GM18909 (cell line): ENCODE results near the gene ARHGEF35.
"Not testable (repeated sequence)": the region's sequence is repeated elsewhere in the genome, so short reads cannot be mapped to it uniquely, and the experiment has no call there.

ENCODE experiments used
- ATAC-seq: cut with Tn5 transposase; IDR thresholded peaks from one replicate; pipeline ENCODE4 v1.9.1; 2021; ENCODE audit warnings: mild to moderate bottlenecking; ENCODE audit not compliant: unreplicated experiment, poor library complexity

The ARHGEF35 gene

DNA sequence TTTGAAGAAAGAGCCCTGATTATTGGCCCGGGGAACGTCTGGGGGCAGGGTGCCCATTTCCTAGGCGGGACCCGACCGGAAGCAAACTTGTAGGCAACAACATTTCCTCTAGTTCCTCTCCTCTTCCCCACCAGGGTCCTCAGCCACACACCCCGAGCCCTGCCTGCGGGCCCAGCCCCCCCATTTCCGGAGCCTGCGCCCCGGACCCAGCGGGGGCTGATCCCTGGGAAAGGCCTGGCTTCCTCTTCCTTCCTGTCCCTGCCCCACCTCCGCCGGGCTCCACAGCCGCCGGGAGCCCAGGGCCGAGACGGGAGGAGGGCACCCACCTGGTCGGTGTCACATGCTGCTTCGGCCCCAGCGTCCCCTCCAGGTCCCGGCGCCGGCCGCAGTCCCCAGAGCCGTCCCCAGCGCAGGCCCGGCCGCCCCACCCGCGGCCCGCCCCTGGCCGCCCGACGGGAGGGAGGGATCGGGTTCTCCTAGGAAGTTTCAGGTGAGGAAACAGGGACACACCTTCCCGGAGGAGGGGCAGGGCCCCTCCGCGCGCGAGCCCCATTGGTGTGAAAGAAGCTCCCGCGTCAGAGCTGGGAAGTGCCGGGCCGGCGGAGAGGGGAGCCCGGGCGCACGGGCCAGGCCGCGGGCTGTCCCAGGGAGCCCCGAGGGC is at the start of gene ARHGEF35:
Gene ARHGEF35 (minus strand): TSS at position 622 of the 661 bp plus-strand sequence. CDS start 7,450 bp downstream, outside the sequence.
- peak; percentile 82 for ATAC-seq

DNA sequence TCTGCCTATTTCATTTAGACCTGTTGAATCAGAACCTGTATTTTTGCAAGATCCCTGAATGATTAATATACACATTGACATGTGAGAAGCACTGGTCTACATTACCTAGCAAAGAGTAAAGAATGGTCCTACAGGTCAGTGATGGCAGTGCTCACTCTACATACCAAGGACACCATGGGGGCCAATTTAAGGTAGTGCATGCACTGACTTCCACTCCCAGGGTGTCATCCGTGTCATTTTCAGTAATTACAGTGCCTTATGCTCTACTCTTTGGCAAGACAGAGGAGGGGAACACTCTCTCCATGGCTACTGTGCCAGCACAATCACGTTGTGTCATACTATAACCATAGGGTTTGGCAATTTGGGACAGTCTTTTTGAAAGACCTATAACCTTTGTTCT is 49.7 kb upstream of the ARHGEF35 start:
- not testable (repeated sequence) for ATAC-seq

DNA sequence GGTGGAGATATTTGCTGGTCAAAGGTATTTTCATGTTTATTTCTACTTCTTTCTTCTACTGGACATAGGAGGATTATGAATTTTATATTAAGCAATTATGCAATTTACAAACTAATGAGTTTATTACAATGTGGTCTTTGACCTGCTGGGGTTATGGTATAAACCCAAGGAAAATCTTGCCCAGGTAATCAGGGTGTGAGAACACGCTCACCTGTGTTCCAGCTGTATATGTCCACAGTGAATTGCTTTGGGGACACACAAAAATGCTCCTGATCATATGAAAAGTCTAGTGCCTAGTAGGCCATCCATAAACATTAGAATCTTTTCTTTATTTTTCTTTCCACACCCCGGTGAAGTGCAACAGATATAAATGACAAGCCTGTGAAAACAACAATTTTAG is 43.7 kb upstream of the ARHGEF35 start, which contains the start of gene OR2A42:
Gene OR2A42 (minus strand): TSS at position 241 of the 400 bp plus-strand sequence. CDS start 6,762 bp downstream, outside the sequence.
- not testable (repeated sequence) for ATAC-seq

DNA sequence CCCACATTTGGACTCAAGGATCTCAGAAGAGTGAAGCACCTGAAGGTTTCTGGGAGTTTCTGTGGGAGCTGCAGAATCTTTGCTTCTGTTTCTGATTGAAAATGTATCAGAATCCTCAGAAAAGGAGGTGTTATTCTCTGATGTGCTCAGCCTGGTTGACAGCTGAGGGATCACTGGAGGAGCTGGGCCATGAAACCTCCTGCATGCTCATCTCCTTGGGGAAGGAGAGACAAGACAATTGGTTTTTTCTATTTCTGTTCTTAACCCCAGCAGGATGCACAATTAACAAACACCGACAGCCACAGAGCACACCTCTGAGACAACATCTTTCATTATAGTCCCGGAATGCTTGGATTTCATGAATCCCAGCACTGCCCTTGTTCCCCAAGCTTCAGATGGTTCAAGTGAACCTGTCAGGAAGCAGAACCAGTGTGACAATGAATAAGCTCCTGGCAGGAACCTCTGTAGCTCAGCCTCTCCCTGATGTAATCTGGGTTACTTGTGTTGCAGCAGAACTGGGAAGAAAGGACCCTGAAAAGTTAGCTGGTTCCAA is 43.0 kb upstream of the ARHGEF35 start:
- not testable (repeated sequence) for ATAC-seq

DNA sequence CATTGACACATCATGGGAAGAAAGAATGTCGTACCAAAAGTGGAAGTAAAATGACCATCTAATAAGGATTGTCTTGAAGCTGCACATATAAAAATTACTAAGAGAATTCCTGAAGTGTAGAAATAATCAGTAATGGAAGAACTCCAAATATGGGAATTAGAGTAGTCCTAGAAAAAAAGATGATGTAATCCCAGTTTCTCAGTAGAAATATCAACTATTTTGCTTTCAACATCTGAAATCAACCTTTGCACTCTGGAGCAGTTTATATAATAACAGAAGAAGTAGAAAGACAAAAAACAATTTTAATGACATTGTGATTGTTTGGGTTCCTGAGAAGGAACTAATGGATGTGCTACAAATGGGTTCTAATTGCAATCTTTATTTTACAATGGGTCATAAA is 37.4 kb upstream of the ARHGEF35 start:
- not testable (repeated sequence) for ATAC-seq

DNA sequence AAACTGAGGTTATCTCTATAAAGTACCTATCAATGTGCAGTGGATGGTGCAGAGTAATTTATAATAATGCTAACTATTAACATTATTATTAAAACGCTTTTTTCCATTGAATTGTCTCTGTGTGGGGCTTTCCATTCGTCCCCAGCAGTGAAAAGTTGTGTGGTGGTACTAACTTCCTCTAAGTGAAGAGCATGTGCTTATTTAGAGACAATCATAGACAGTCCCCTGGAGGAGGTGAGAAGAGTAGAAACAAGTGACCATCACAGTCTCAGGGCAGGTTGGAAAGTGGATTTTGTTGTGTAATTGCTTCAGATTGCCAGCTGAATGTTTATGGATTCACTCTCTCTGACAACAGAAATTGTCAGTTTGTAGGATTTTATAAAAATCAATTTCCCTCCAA is 35.4 kb upstream of the ARHGEF35 start:
- not testable (repeated sequence) for ATAC-seq

DNA sequence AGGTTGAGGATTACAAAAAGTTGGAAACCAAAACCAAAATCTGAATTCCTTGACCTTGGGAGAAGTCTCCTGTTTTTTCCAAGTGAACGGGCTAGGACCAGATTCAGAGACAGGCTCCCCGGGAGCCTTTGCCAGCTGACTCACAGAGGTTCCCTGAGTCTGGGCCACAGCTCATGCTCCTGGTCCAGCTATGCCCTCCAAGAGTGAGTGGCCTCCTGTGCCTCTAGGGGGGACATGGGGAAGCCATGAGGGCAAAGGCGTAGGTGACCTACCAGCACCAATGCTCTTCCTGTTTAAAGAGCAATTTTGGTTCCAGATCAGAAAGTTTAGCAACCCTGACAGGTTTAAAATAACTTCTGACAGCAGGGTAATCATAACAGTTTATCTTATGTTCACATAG is 33.2 kb upstream of the ARHGEF35 start:
- not testable (repeated sequence) for ATAC-seq

DNA sequence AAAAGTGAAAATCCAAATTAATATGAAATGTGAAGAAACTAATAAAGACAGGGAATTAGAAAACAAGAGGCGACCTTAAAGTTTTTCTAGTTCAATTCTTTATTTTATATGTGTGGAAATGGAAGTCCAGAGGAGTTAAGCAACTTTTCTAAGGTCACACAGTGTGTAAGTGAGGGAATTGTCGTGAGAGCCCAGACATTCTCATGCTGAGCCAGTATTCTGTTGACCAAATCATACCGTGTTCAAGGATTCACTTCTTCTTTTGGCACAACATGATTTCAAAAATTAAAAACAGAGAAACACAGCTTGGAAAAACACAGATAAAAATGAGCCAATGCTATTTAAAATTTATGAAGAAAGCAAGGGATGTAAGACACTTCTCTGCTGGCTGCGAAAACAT is 31.2 kb upstream of the ARHGEF35 start:
- ATAC-seq = not testable (repeated sequence)

DNA sequence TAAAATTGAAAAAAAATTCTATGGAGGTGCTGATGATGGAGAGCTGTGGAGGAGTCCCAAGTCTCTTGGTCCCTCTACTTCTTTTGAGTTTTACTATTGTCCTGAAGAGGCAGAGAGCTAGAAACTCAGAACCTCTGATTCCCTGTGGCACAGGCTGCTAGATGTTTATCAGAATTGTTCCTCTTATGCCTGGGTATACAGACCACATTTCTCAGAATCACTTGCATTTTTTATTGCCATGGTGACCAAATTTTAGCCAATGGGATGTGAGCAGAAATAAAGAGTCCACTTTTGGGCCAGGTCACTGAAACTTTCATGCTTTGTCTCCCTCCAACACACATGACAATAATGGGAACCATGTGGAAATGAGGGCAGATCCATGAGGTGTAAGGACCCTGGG is 28.0 kb upstream of the ARHGEF35 start:
- ATAC-seq = not testable (repeated sequence)

DNA sequence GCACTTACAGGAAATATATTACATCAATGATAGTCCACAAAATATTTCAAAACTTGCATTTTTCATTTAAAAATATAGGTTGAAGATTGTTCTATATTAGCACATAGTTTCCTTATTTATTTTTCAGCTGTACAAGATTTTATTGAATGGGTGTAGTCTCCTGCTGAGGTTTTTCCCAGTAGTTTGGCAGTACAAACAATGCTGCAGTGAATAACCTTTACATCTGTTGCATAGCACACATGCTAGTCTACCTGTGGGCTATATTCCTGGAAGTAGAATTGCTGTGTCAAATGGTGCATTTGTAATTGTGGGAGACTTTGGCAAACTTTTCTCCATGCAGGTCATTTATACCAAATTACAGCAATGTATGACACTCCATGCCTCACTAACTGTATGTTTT is 24.9 kb upstream of the ARHGEF35 start:
- not testable (repeated sequence) for ATAC-seq

DNA sequence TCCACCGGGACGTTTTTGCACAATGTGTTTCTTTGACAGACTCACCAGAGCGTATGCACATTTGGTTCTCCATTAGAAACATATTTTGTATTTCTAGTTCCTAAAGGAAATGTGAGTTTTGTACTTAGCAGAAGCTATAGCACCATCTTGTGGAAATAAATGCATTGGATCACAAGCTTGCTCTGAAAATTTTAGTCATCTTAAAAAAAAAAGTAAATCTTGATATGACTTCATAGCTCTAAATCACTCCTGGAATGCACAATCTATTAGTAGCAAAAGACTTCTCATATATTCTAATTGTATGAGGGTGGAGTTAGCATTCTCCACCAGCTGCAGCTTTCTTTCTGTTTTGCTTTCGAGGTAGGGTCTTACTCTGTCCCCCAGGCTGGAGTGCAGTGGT is 23.5 kb upstream of the ARHGEF35 start:
- peak; percentile 40 for ATAC-seq

DNA sequence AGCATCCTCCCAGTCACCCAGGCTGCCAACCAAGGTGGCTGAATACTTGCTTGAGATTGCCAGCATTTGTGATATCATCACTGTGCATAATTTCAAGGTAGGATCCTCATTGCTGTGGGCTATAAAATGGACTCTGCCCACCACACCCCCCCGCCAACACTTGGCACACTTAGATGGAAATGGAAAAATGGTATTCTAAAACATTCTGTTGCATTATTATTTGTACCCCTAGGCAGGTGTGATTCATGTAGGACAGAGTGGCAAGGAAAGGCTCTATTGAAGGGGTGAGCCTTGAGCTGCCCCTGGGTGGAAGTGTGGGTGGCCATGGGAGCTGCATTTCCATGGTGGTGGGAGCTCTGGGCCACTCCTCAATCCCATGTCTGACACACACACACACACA is 22.9 kb upstream of the ARHGEF35 start:
- not testable (repeated sequence) for ATAC-seq

DNA sequence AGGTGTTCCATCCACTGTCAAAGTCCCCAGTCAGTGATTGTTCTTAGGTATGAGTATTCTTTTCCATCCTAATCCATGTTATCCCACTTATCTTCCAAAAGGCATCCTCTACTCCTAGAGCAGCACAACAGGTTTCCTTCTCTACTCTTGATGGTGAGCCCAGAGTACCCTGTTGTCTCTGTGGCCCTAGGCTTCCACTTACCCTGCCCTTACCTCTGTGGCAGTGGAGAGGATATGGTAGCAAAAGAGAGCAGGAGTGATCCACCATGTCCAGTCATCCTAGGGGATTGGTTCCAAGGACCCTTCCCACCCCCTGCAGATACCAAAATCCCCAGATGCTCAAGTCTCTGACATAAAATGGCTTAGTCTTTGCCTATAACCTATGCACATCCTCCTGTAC is 21.6 kb upstream of the ARHGEF35 start:
- ATAC-seq = not testable (repeated sequence)

DNA sequence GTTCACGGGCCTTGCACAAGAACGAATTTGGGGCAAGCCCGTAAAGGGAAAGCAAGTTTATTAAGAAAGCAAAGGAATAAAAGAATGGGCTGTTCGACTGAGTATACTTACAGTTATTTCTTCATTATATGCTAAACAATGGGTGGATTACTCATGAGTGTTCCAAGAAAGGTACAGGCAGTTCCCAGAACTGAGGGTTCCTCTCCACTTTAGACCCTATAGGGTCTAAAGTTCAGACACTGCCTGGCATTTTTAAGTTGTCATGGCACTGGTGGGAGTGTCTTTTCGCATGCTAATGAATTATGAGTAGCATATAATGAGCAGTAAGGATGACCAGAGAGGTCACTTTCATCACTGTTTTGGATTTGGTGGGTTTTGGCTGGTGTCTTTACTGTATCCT is 9.7 kb upstream of the ARHGEF35 start:
- ATAC-seq = not testable (repeated sequence)

DNA sequence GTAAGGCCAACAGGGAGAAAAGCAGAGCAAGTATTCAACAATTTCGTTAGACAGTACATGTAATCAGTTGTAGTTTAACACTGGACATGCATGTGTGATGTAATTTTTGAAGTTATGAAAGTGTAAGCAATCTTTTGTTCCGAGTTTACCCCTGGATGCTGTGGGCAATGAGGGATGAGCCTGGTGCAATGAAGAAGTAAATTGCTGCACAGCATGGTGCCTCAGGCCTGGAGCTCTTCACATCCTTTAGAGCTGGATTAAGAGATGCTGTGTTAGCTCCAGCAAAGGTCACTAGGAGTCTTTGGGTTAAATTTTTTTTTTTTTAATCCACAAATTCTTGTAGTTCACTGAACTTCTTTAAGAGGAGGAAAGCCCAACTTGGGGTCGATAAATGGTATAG is 7.5 kb upstream of the ARHGEF35 start:
- ATAC-seq = not testable (repeated sequence)

DNA sequence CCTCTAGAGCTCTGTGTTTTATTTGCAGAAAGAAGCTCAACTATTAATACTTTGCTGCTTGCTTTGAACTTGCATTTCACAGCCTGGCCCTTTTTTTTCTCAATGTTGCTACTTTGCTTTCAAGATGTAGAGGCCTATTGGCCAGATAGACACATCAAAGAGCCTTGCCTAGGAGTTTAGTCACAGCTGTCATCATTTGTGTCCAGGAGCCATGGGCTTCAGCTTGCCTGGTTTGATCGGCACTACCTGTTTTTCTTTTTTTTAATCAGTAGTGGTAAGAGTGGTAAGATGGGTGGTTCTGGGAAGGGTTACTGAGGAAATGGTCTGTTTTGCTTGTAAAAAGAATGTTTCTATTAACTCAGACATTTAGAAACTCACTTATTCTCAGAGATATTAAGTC is 6.3 kb upstream of the ARHGEF35 start:
- peak; percentile 32 for ATAC-seq

DNA sequence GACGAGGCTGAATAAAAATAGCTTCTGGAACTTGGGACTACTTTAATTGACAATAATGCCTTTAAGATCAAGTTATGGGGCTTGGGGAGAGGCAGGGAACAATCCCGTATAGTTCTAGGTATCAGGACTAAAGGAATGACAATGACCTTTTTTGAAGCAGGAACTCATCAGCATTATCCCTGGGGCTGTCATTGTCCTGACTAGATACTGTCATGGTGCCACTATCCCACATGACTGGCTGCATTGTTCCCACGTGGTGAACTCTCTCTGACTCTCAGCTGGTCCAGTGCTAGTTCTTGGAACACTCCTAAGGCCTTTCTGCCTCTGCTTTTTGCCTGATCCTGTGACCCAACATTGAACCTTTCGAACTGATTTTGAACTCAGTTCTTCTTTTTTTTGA is 3.3 kb upstream of the ARHGEF35 start:
- not testable (repeated sequence) for ATAC-seq

DNA sequence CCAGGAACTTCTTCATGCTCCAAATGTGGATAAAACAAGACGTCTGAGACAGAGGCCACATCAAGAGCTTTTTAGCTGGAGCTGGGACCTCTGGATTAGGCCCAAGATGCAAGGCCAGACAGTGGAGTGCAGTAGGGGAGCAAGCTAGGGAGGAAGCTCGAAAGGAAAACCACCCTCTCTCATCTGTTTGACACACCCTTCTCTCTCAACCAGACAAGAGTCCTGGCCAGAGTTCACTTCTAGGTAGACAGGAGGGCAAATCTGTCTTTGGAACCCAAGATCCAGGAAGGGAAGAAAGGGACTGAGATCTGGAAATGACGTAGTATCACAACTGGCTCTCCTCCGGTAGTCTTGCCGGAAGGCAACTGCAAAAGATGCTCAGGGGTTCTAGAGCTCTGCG is 1.2 kb downstream of the ARHGEF35 start:
- not testable (repeated sequence) for ATAC-seq

DNA sequence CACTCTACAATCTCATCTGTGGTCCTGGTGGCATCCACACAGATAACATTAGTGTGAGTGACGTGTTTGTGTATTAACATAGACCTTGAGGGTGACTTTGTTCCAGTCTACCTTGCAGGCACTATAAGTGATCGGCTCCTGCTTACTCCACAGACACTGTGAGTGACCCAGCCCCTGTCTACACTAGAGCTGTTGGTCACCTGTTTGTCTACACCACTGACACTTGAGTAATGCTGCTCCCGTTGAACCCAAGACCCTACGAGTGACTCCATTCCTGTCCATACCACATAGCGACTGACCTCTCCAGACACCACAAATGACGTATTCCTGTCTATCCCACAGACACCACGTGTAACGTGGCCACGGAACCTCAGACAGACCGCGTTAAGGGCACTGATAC is 1.9 kb downstream of the ARHGEF35 start:
- ATAC-seq = not testable (repeated sequence)

DNA sequence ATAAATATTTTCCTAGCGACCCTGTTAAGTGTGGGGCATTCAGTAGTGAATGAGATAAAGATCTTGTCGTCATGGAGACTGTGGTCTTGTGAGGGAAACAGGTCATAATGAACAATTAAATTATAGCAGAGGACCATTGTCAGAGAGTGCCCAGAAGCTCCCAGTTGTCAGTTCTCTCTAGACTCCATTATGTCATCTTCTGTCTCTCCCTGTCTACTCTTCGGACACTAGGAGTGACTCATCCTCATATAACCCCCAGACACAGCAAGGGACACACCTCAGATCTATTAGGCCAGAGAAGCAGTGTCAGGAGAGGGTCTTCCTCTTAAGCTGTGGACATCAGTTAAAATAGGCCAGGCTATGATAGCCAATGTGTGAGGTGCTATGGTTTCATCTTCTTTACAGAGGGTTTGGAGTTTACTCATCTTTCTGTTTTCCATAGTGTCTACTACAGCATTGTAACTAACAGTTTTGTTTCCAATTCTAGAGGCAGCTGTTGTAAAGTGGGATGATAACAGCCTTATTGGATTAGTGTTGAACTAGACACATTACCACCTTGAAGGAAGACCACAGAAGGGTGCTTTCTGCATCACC is 7.0 kb downstream of the ARHGEF35 start:
- ATAC-seq = not testable (repeated sequence)

DNA sequence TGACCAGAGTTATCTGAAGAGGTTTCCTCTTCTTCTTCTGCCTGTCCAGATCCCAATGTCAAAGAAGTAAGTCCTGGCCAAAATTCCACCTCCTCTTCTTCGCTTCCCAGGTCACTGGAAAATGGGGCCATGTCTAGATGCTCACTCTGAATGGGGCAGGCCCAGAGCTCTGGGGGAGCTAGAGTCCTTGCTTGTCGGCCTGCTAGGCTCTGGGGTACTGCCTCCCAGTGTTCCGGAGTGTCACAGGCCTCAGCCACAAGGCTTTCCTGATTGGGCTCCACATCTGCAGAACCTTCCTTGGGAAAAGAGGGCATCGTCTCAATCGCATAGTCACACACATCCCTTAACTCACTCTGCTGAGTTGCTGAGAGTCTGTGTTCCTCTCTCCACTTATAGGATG is 7.8 kb downstream of the ARHGEF35 start:
- ATAC-seq = not testable (repeated sequence)
